ENCODE data around the gene SHISAL2B.

SHISAL2B gene

GRCh38 chr5:64758901-64759300 is 68.6 kb downstream of the SHISAL2B start:
- no peak for DNase-seq
- Histone ChIP-seq H3K36me3 (ENCODE audit: control insufficient read depth in 1 of 2, insufficient read depth in 2 of 2, low read length in 2 of 2) (peaks cover 1 to 6% of the 10 kb centered on the region in 2 experiments), H3K9me3 (ENCODE audit: insufficient read depth, low read depth, low read length) (no peaks in the 10 kb centered on the region), H3K4me2 (ENCODE audit: low read length) (no peak overlapping the region), H2BK12ac (ENCODE audit: low read length) (no peak overlapping the region), H4K91ac (ENCODE audit: low read depth, low read length) (no peak overlapping the region), H3K18ac (ENCODE audit: low read length) (no peak overlapping the region), H2AK5ac (ENCODE audit: low read length) (no peak overlapping the region), H4K8ac (ENCODE audit: low read depth, low read length) (no peak overlapping the region), H3K4ac (ENCODE audit: low read depth, low read length) (no peak overlapping the region), H3K23ac (ENCODE audit: low read length) (no peak overlapping the region), H3K27ac (ENCODE audit: low read depth, low read length) (no peak overlapping the region), H3K9ac (ENCODE audit: low read length) (no peak overlapping the region), H4K12ac (ENCODE audit: low read depth, low read length) (no peak overlapping the region), H3K4me3 (ENCODE audit: low read depth, low read length) (no peak overlapping the region), H3K79me1 (ENCODE audit: low read length) (no peaks in the 10 kb centered on the region), H2AFZ (ENCODE audit: insufficient read depth, low read length, poor library complexity) (no peak overlapping the region), H3K79me2 (ENCODE audit: control insufficient read depth, insufficient read depth, low read length, poor library complexity) (no peaks in the 10 kb centered on the region), H2BK120ac (ENCODE audit: insufficient read depth, low read length, poor library complexity) (no peak overlapping the region), H3K27me3 (ENCODE audit: insufficient read depth, low read length) (no peaks in the 10 kb centered on the region), H2BK5ac (ENCODE audit: low read depth, low read length, poor library complexity) (no peak overlapping the region), H3K14ac (ENCODE audit: low read length) (no peak overlapping the region), H3K4me1 (ENCODE audit: control insufficient read depth in 1 of 2, insufficient read depth in 2 of 2, low read length in 2 of 2) (no peaks in the 10 kb centered on the region)
- no CpG with 5 or more reads among the region's 3 CpGs for WGBS (ENCODE audit: extremely low coverage, insufficient coverage, insufficient read length)

- no peak overlapping the region for H3K23ac ChIP-seq (ENCODE audit: low read length)
- H3K36me3 ChIP-seq (ENCODE audit: control insufficient read depth in 1 of 2, insufficient read depth in 2 of 2, low read length in 2 of 2) = peaks cover 3 to 6% of the 10 kb centered on the region in 2 experiments
- H3K79me1 ChIP-seq (ENCODE audit: low read length) = no peaks in the 10 kb centered on the region
- no peak overlapping the region for H3K9ac ChIP-seq (ENCODE audit: low read length)
- no peak overlapping the region for H3K4ac ChIP-seq (ENCODE audit: low read depth, low read length)
- 100% methylated on average over 3 of the region's 4 CpGs for WGBS (ENCODE audit: extremely low coverage, insufficient coverage, insufficient read length)
- no peak overlapping the region for H2AK5ac ChIP-seq (ENCODE audit: low read length)
- H4K8ac ChIP-seq (ENCODE audit: low read depth, low read length) = no peak overlapping the region
- H2BK12ac ChIP-seq (ENCODE audit: low read length) = no peak overlapping the region
- no peaks in the 10 kb centered on the region for H3K79me2 ChIP-seq (ENCODE audit: control insufficient read depth, insufficient read depth, low read length, poor library complexity)
- no peak overlapping the region for H3K18ac ChIP-seq (ENCODE audit: low read length)
- no peak overlapping the region for H4K12ac ChIP-seq (ENCODE audit: low read depth, low read length)
- no peak overlapping the region for H2BK5ac ChIP-seq (ENCODE audit: low read depth, low read length, poor library complexity)
- H3K4me3 ChIP-seq (ENCODE audit: low read depth, low read length) = no peak overlapping the region
- no peaks in the 10 kb centered on the region for H3K9me3 ChIP-seq (ENCODE audit: insufficient read depth, low read depth, low read length)
- H4K91ac ChIP-seq (ENCODE audit: low read depth, low read length) = no peak overlapping the region
- H2AFZ ChIP-seq (ENCODE audit: insufficient read depth, low read length, poor library complexity) = no peak overlapping the region
- no peaks in the 10 kb centered on the region for H3K4me1 ChIP-seq (ENCODE audit: control insufficient read depth in 1 of 2, insufficient read depth in 2 of 2, low read length in 2 of 2)
- no peak overlapping the region for H2BK120ac ChIP-seq (ENCODE audit: insufficient read depth, low read length, poor library complexity)
- DNase-seq = no peak
- H3K27ac ChIP-seq (ENCODE audit: low read depth, low read length) = no peak overlapping the region
- H3K4me2 ChIP-seq (ENCODE audit: low read length) = no peak overlapping the region
- no peak overlapping the region for H3K14ac ChIP-seq (ENCODE audit: low read length)
- H3K27me3 ChIP-seq (ENCODE audit: insufficient read depth, low read length) = no peaks in the 10 kb centered on the region
These were observed 69.8 kb downstream of the SHISAL2B start for GRCh38 chr5:64759960-64760660.

- Histone ChIP-seq H2BK12ac (ENCODE audit: low read length) (no peak overlapping the region), H3K23ac (ENCODE audit: low read length) (no peak overlapping the region), H3K4me1 (ENCODE audit: control insufficient read depth in 1 of 2, insufficient read depth in 2 of 2, low read length in 2 of 2) (peaks cover 4% of the 10 kb centered on the region in 2 experiments), H3K4me3 (ENCODE audit: low read depth, low read length) (no peak overlapping the region), H2BK120ac (ENCODE audit: insufficient read depth, low read length, poor library complexity) (no peak overlapping the region), H3K79me2 (ENCODE audit: control insufficient read depth, insufficient read depth, low read length, poor library complexity) (peaks cover 7% of the 10 kb centered on the region), H2BK5ac (ENCODE audit: low read depth, low read length, poor library complexity) (no peak overlapping the region), H4K91ac (ENCODE audit: low read depth, low read length) (no peak overlapping the region), H3K9ac (ENCODE audit: low read length) (no peak overlapping the region), H3K14ac (ENCODE audit: low read length) (no peak overlapping the region), H4K12ac (ENCODE audit: low read depth, low read length) (no peak overlapping the region), H3K36me3 (ENCODE audit: control insufficient read depth in 1 of 2, insufficient read depth in 2 of 2, low read length in 2 of 2) (peaks cover 3 to 9% of the 10 kb centered on the region in 2 experiments), H3K18ac (ENCODE audit: low read length) (no peak overlapping the region), H3K27me3 (ENCODE audit: insufficient read depth, low read length) (no peaks in the 10 kb centered on the region), H3K4ac (ENCODE audit: low read depth, low read length) (no peak overlapping the region), H3K79me1 (ENCODE audit: low read length) (peaks cover 6% of the 10 kb centered on the region), H3K4me2 (ENCODE audit: low read length) (no peak overlapping the region), H2AFZ (ENCODE audit: insufficient read depth, low read length, poor library complexity) (no peak overlapping the region), H3K27ac (ENCODE audit: low read depth, low read length) (no peak overlapping the region), H3K9me3 (ENCODE audit: insufficient read depth, low read depth, low read length) (no peaks in the 10 kb centered on the region), H4K8ac (ENCODE audit: low read depth, low read length) (no peak overlapping the region), H2AK5ac (ENCODE audit: low read length) (no peak overlapping the region)
- no peak for DNase-seq
- no CpG with 5 or more reads among the region's 4 CpGs for WGBS (ENCODE audit: extremely low coverage, insufficient coverage, insufficient read length)
These were observed 73.7 kb downstream of the SHISAL2B start for GRCh38 chr5:64763948-64764503.

- Histone ChIP-seq H3K27me3 (ENCODE audit: insufficient read depth, low read length) (no peaks in the 10 kb centered on the region), H3K79me2 (ENCODE audit: control insufficient read depth, insufficient read depth, low read length, poor library complexity) (peaks cover 7% of the 10 kb centered on the region), H2BK5ac (ENCODE audit: low read depth, low read length, poor library complexity) (no peak overlapping the region), H3K79me1 (ENCODE audit: low read length) (peaks cover 6% of the 10 kb centered on the region), H2AK5ac (ENCODE audit: low read length) (no peak overlapping the region), H3K4ac (ENCODE audit: low read depth, low read length) (no peak overlapping the region), H3K4me2 (ENCODE audit: low read length) (no peak overlapping the region), H3K27ac (ENCODE audit: low read depth, low read length) (no peak overlapping the region), H2AFZ (ENCODE audit: insufficient read depth, low read length, poor library complexity) (no peak overlapping the region), H4K12ac (ENCODE audit: low read depth, low read length) (no peak overlapping the region), H3K14ac (ENCODE audit: low read length) (no peak overlapping the region), H3K4me1 (ENCODE audit: control insufficient read depth in 1 of 2, insufficient read depth in 2 of 2, low read length in 2 of 2) (peaks cover 4 to 6% of the 10 kb centered on the region in 2 experiments), H3K4me3 (ENCODE audit: low read depth, low read length) (no peak overlapping the region), H4K8ac (ENCODE audit: low read depth, low read length) (no peak overlapping the region), H3K23ac (ENCODE audit: low read length) (no peak overlapping the region), H2BK120ac (ENCODE audit: insufficient read depth, low read length, poor library complexity) (no peak overlapping the region), H3K18ac (ENCODE audit: low read length) (peak overlapping the region; percentile 25), H3K9ac (ENCODE audit: low read length) (no peak overlapping the region), H2BK12ac (ENCODE audit: low read length) (no peak overlapping the region), H3K9me3 (ENCODE audit: insufficient read depth, low read depth, low read length) (no peaks in the 10 kb centered on the region), H4K91ac (ENCODE audit: low read depth, low read length) (no peak overlapping the region), H3K36me3 (ENCODE audit: control insufficient read depth in 1 of 2, insufficient read depth in 2 of 2, low read length in 2 of 2) (peaks cover 3 to 9% of the 10 kb centered on the region in 2 experiments)
- no peak for DNase-seq
- no CpG with 5 or more reads among the region's 2 CpGs for WGBS (ENCODE audit: extremely low coverage, insufficient coverage, insufficient read length)
These were observed 75.7 kb downstream of the SHISAL2B start for GRCh38 chr5:64765804-64766504.

Data from trophoblast cell (in vitro differentiated cells and primary cell).